ENCODE data around the gene TYMP. TPM values are rescaled to one million over a fixed set of nuclear protein-coding genes. Genes with fewer than 3 reads are reported as not detected.
"Not testable (repeated sequence)": the region's sequence is repeated elsewhere in the genome, so short reads cannot be mapped to it uniquely, and the experiment has no call there.

The TYMP gene
- total RNA-seq, 1 donor from 2014 or later: 3.3 TPM

GRCh38 chr22:50535113-50535512 is 5.3 kb upstream of the TYMP start:
- no peak overlapping the region for H3K9ac ChIP-seq (ENCODE audit: low read length)
- no peaks in the 10 kb centered on the region for H3K79me2 ChIP-seq (ENCODE audit: insufficient read depth, low read length)
- H3K27me3 Mint-ChIP-seq (ENCODE audit: low read depth, unreplicated experiment): peaks cover 15% of the 10 kb centered on the region
- no peak overlapping the region for H2AFZ ChIP-seq (ENCODE audit: low read depth, low read length)
- peaks cover 4% of the 10 kb centered on the region for H3K4me1 Mint-ChIP-seq (ENCODE audit: low read depth, unreplicated experiment)
- peaks cover 23% of the 10 kb centered on the region for H3K27me3 ChIP-seq (ENCODE audit: insufficient read depth, low read length)
- no peaks in the 10 kb centered on the region for H3K36me3 ChIP-seq (ENCODE audit: insufficient read depth, low read length)
- H3K4me3 ChIP-seq (ENCODE audit: insufficient read depth, low read depth, low read length): no peak overlapping the region
- no peak overlapping the region for H3K27ac ChIP-seq (ENCODE audit: low read depth, low read length)
- FAIRE-seq: no peak
- H4K20me1 ChIP-seq (ENCODE audit: insufficient read depth, low read length): no peaks in the 10 kb centered on the region
- no peak overlapping the region for H3K4me3 Mint-ChIP-seq (ENCODE audit: unreplicated experiment)
- peaks cover 14% of the 10 kb centered on the region for H3K4me1 ChIP-seq (ENCODE audit: insufficient read depth, low read length)
- no peak for DNase-seq (ENCODE audit: low read depth)
- TF ChIP-seq CTCF (IDR thresholded peaks at IDR 0.05; ENCODE audit: insufficient read depth, low read depth, low read length): no peak
- TF ChIP-seq EZH2 (IDR thresholded peaks at IDR 0.05; ENCODE audit: insufficient read depth, low read length): no peak
- no peaks in the 10 kb centered on the region for H3K36me3 Mint-ChIP-seq (ENCODE audit: low read depth, unreplicated experiment)
- peaks cover 4% of the 10 kb centered on the region for H3K9me3 Mint-ChIP-seq (ENCODE audit: unreplicated experiment)
- no peak overlapping the region for H3K27ac Mint-ChIP-seq (ENCODE audit: unreplicated experiment)
- no peak overlapping the region for H3K4me2 ChIP-seq (ENCODE audit: low read length)
- H3K9me3 ChIP-seq (ENCODE audit: insufficient read depth, low read depth, low read length): no peaks in the 10 kb centered on the region

GRCh38 chr22:50533856-50534711 is 4.3 kb upstream of the TYMP start:
- peak; percentile 54 for DNase-seq (ENCODE audit: low read depth)
- Histone ChIP-seq H3K27me3 (ENCODE audit: insufficient read depth, low read length) (peaks cover 32% of the 10 kb centered on the region), H3K4me1 (ENCODE audit: insufficient read depth, low read length) (peaks cover 11% of the 10 kb centered on the region)
- H3K36me3 Mint-ChIP-seq (ENCODE audit: low read depth, unreplicated experiment); H3K9me3 ChIP-seq (ENCODE audit: insufficient read depth, low read depth, low read length); H3K27ac ChIP-seq (ENCODE audit: low read depth, low read length); H3K36me3 ChIP-seq (ENCODE audit: insufficient read depth, low read length); H3K4me3 ChIP-seq (ENCODE audit: insufficient read depth, low read depth, low read length); H3K9ac ChIP-seq (ENCODE audit: low read length); H2AFZ ChIP-seq (ENCODE audit: low read depth, low read length); H3K4me2 ChIP-seq (ENCODE audit: low read length); H3K79me2 ChIP-seq (ENCODE audit: insufficient read depth, low read length); H3K9me3 Mint-ChIP-seq (ENCODE audit: unreplicated experiment); H3K4me3 Mint-ChIP-seq (ENCODE audit: unreplicated experiment); H4K20me1 ChIP-seq (ENCODE audit: insufficient read depth, low read length); H3K27ac Mint-ChIP-seq (ENCODE audit: unreplicated experiment); H3K4me1 Mint-ChIP-seq (ENCODE audit: low read depth, unreplicated experiment); FAIRE-seq: not testable (repeated sequence)
- H3K27me3 Mint-ChIP-seq (ENCODE audit: low read depth, unreplicated experiment): peaks cover 15% of the 10 kb centered on the region

- peaks cover 11% of the 10 kb centered on the region for H3K4me1 ChIP-seq (ENCODE audit: insufficient read depth, low read length)
- no peaks in the 10 kb centered on the region for H3K79me2 ChIP-seq (ENCODE audit: insufficient read depth, low read length)
- H2AFZ ChIP-seq (ENCODE audit: low read depth, low read length): no peak overlapping the region
- peaks cover 33% of the 10 kb centered on the region for H3K27me3 ChIP-seq (ENCODE audit: insufficient read depth, low read length)
- TF ChIP-seq CTCF (IDR thresholded peaks at IDR 0.05; ENCODE audit: insufficient read depth, low read depth, low read length) (no peak), EZH2 (IDR thresholded peaks at IDR 0.05; ENCODE audit: insufficient read depth, low read length) (no peak)
- Mint-ChIP-seq H3K27me3 (ENCODE audit: low read depth, unreplicated experiment) (peaks cover 12% of the 10 kb centered on the region), H3K9me3 (ENCODE audit: unreplicated experiment) (peaks cover 4% of the 10 kb centered on the region), H3K27ac (ENCODE audit: unreplicated experiment) (peak overlapping the region; percentile 69), H3K36me3 (ENCODE audit: low read depth, unreplicated experiment) (peaks cover 1% of the 10 kb centered on the region), H3K4me3 (ENCODE audit: unreplicated experiment) (peak overlapping the region; percentile 76), H3K4me1 (ENCODE audit: low read depth, unreplicated experiment) (no peaks in the 10 kb centered on the region)
- H3K4me2 ChIP-seq (ENCODE audit: low read length): no peak overlapping the region
- no peaks in the 10 kb centered on the region for H3K9me3 ChIP-seq (ENCODE audit: insufficient read depth, low read depth, low read length)
- DNase-seq (ENCODE audit: low read depth) (no peak), FAIRE-seq (no peak)
- H4K20me1 ChIP-seq (ENCODE audit: insufficient read depth, low read length): peaks cover 10% of the 10 kb centered on the region
- H3K9ac ChIP-seq (ENCODE audit: low read length): no peak overlapping the region
- H3K36me3 ChIP-seq (ENCODE audit: insufficient read depth, low read length): no peaks in the 10 kb centered on the region
- H3K4me3 ChIP-seq (ENCODE audit: insufficient read depth, low read depth, low read length): no peak overlapping the region
- no peak overlapping the region for H3K27ac ChIP-seq (ENCODE audit: low read depth, low read length)
Measured at GRCh38 chr22:50532824-50533796, 3.3 kb upstream of the TYMP start.
